Measurements from ENCODE around the gene MLXIPL.
"Not testable (repeated sequence)": the region's sequence is repeated elsewhere in the genome, so short reads cannot be mapped to it uniquely, and the experiment has no call there.

MLXIPL gene

GRCh38 chr7:73593207-73594045 is 30.9 kb downstream of the MLXIPL start:
- DNase-seq (ENCODE audit: low read depth, low spot score), result no peak

GRCh38 chr7:73586911-73587310 is 37.4 kb downstream of the MLXIPL start:
- H3K4me3 ChIP-seq (ENCODE audit: low read length), result no peak overlapping the region
- no peak for DNase-seq (ENCODE audit: low read depth, low spot score)

More at GRCh38 chr7:73593207-73594045, 30.9 kb downstream of the MLXIPL start:
- no peak overlapping the region for H3K4me3 ChIP-seq (ENCODE audit: low read length)

GRCh38 chr7:73585196-73585595 is 39.1 kb downstream of the MLXIPL start:
- DNase-seq (ENCODE audit: low read depth, low spot score), result no peak
- H3K4me3 ChIP-seq (ENCODE audit: low read length), result no peak overlapping the region

- no peak overlapping the region for H3K4me3 ChIP-seq (ENCODE audit: low read length)
- DNase-seq (ENCODE audit: low read depth, low spot score), result no peak
These were observed 41.6 kb downstream of the MLXIPL start for GRCh38 chr7:73582664-73583202.

GRCh38 chr7:73581006-73581405 is 43.3 kb downstream of the MLXIPL start:
- not testable (repeated sequence) for DNase-seq (ENCODE audit: low read depth, low spot score); H3K4me3 ChIP-seq (ENCODE audit: low read length)

GRCh38 chr7:73578342-73579128 is 45.8 kb downstream of the MLXIPL start, which contains the start of gene TBL2:
TBL2 (minus strand) TSS chr7:73578579; CDS start chr7:73578549, 30 bp downstream.
- DNase-seq (ENCODE audit: low read depth, low spot score), result peak; percentile 97
- H3K4me3 ChIP-seq (ENCODE audit: low read length), result peak within 1 kb of the TSS; percentile 75

GRCh38 chr7:73577627-73578341 is 46.5 kb downstream of the MLXIPL start:
- H3K4me3 ChIP-seq (ENCODE audit: low read length), result peak overlapping the region; percentile 75
- no peak for DNase-seq (ENCODE audit: low read depth, low spot score)

- H3K4me3 ChIP-seq (ENCODE audit: low read length), result no peak overlapping the region
- no peak for DNase-seq (ENCODE audit: low read depth, low spot score)
These were observed 50.5 kb downstream of the MLXIPL start for GRCh38 chr7:73573791-73574190.

GRCh38 chr7:73573276-73573675 is 51.0 kb downstream of the MLXIPL start:
- no peak for DNase-seq (ENCODE audit: low read depth, low spot score)
- no peak overlapping the region for H3K4me3 ChIP-seq (ENCODE audit: low read length)

- no peak for DNase-seq (ENCODE audit: low read depth, low spot score)
- no peak overlapping the region for H3K4me3 ChIP-seq (ENCODE audit: low read length)
These were observed 51.5 kb downstream of the MLXIPL start for GRCh38 chr7:73572767-73573186.

- H3K4me3 ChIP-seq (ENCODE audit: low read length), result no peak overlapping the region
- no peak for DNase-seq (ENCODE audit: low read depth, low spot score)
These were observed 53.3 kb downstream of the MLXIPL start for GRCh38 chr7:73570977-73571376.

GRCh38 chr7:73570521-73570920 is 53.8 kb downstream of the MLXIPL start:
- no peak for DNase-seq (ENCODE audit: low read depth, low spot score)
- H3K4me3 ChIP-seq (ENCODE audit: low read length), result no peak overlapping the region

GRCh38 chr7:73569042-73569608 is 55.2 kb downstream of the MLXIPL start:
- DNase-seq (ENCODE audit: low read depth, low spot score), result no peak
- no peak overlapping the region for H3K4me3 ChIP-seq (ENCODE audit: low read length)

GRCh38 chr7:73567846-73568685 is 56.3 kb downstream of the MLXIPL start:
- H3K4me3 ChIP-seq (ENCODE audit: low read length), result no peak overlapping the region
- peak; percentile 70 for DNase-seq (ENCODE audit: low read depth, low spot score)

- DNase-seq (ENCODE audit: low read depth, low spot score), result no peak
These were observed 57.2 kb downstream of the MLXIPL start for GRCh38 chr7:73567140-73567539.

GRCh38 chr7:73566431-73566830 is 57.9 kb downstream of the MLXIPL start:
- DNase-seq (ENCODE audit: low read depth, low spot score); H3K4me3 ChIP-seq (ENCODE audit: low read length): not testable (repeated sequence)

More at GRCh38 chr7:73567140-73567539, 57.2 kb downstream of the MLXIPL start:
- H3K4me3 ChIP-seq (ENCODE audit: low read length), result no peak overlapping the region

GRCh38 chr7:73565675-73566340 is 58.5 kb downstream of the MLXIPL start:
- no peak for DNase-seq (ENCODE audit: low read depth, low spot score)
- no peak overlapping the region; the same call in 1 of the 2 replicates for H3K4me3 ChIP-seq (ENCODE audit: low read length)
